ENCODE measurements around the gene CAMK2A. TPM values are rescaled to one million over a fixed set of nuclear protein-coding genes. Genes with fewer than 3 reads are reported as not detected.
A peak's percentile ranks its signal among the peaks of the same experiment; 100 is the strongest.

Gene CAMK2A
- polyA plus RNA-seq, 1 experiment: 0.37 TPM

DNA sequence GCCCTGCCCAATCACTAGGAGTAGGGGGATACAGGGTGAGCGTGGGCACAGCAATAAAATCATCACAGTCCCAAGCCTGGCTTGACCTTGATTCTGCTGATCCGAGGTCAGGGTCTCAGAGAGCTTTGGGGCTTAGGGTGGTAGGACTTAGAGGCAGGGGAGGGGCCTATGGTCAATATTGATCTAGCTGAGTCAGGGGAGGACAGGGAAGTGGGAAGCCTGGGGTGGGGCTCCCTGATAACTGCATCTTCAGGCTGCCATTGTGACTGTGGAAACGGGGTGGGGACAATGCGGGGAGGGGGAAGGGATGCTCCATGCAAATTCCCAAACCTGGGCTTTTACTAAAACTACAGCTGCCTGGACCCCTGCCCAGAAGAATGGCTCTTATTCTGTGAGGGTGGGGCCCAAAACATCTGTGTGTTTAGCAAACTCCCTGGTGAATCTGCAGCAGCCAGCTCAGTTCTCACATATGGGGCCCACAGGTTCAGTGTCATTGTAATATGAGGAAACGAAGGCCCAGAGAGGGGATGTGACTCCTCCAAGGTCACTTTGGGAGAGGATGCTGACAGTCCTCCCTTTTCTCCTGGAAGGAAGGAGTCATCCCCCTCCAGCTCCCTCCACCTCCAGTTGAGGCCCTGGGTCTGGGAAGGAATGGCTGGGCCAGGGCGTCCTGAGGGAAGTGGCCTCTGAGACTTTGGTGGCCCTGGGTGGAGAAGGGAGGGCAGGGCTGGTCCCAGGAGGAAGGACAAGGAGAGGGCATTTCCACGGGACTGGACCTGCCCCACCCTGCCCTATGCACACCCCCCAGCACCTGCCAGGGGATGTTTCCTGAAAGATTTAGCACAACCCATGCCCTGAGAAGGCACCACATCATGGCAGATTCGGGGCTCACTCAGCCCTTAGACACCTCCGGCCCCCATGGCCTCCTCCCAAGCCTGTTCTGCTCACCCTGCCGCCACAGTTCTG lies 73.3 kb downstream of the CAMK2A start:
- Histone ChIP-seq H3K9me3 (ENCODE audit: control insufficient read depth, insufficient read depth, low read length) (no peaks in the 10 kb centered on the region; the same call in 1 of the 2 replicates), H3K27me3 (ENCODE audit: control insufficient read depth, insufficient read depth, low read length) (no peaks in the 10 kb centered on the region), H3K4me3 (ENCODE audit: low read depth, low read length) (no peak overlapping the region), H3K27ac (ENCODE audit: low read depth, low read length) (no peak overlapping the region)
- CTCF ChIA-PET: interaction anchor here (0.9 to 6.4 kb wide), 4 partner anchors 10 to 382 kb away, joined by 4 to 59 read pairs (median 6); no protein-coding TSS in a partner anchor
- TF ChIP-seq, protein P1, sequence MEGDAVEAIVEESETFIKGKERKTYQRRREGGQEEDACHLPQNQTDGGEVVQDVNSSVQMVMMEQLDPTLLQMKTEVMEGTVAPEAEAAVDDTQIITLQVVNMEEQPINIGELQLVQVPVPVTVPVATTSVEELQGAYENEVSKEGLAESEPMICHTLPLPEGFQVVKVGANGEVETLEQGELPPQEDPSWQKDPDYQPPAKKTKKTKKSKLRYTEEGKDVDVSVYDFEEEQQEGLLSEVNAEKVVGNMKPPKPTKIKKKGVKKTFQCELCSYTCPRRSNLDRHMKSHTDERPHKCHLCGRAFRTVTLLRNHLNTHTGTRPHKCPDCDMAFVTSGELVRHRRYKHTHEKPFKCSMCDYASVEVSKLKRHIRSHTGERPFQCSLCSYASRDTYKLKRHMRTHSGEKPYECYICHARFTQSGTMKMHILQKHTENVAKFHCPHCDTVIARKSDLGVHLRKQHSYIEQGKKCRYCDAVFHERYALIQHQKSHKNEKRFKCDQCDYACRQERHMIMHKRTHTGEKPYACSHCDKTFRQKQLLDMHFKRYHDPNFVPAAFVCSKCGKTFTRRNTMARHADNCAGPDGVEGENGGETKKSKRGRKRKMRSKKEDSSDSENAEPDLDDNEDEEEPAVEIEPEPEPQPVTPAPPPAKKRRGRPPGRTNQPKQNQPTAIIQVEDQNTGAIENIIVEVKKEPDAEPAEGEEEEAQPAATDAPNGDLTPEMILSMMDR (IDR thresholded peaks at IDR 0.05; ENCODE audit: low read depth, low read length): no peak
- POLR2A ChIA-PET: interaction anchor here (1.3 kb wide), 1 partner anchor 91 kb away, joined by 3 read pairs; no protein-coding TSS in a partner anchor
- DNase-seq (ENCODE audit: low read depth, low spot score): no peak

DNA sequence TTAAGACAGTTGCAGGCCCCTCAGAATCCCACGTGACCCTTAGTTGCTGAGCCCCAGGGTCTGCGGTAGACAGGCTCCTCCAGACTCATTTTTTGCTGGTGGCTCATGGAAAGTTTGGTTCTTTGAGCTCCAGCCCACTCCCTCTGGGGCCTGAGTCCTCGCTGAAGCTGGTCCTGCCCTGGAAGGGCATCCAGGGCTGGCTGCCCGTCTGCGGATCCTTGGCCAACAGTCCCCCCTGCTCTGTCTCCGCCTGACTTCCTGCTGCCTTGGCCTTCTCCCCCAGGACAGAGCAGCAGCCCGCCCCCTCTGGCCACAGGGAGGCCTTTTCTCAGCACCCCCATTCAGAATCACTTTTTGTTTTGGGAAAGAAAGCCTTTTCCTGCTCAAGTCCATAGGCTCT lies 75.3 kb downstream of the CAMK2A start:
- Histone ChIP-seq H3K4me3 (ENCODE audit: low read depth, low read length) (no peak overlapping the region), H3K27me3 (ENCODE audit: control insufficient read depth, insufficient read depth, low read length) (no peaks in the 10 kb centered on the region), H3K9me3 (ENCODE audit: control insufficient read depth, insufficient read depth, low read length) (no peaks in the 10 kb centered on the region; the same call in 1 of the 2 replicates), H3K27ac (ENCODE audit: low read depth, low read length) (no peak overlapping the region)
- CTCF ChIA-PET: interaction anchor here (0.7 to 6.4 kb wide), 8 partner anchors 38 to 906 kb away, joined by 3 to 59 read pairs (median 3); partner anchors contain the start of gene RPS14
- TF ChIP-seq, protein P1 (IDR thresholded peaks at IDR 0.05; ENCODE audit: low read depth, low read length): peak; percentile 39
- DNase-seq (ENCODE audit: low read depth, low spot score): no peak
- POLR2A ChIA-PET: interaction anchor here (0.9 to 1.4 kb wide), 2 partner anchors 38 to 59 kb away, joined by 3 to 4 read pairs; partner anchors contain the start of gene PDGFRB

DNA sequence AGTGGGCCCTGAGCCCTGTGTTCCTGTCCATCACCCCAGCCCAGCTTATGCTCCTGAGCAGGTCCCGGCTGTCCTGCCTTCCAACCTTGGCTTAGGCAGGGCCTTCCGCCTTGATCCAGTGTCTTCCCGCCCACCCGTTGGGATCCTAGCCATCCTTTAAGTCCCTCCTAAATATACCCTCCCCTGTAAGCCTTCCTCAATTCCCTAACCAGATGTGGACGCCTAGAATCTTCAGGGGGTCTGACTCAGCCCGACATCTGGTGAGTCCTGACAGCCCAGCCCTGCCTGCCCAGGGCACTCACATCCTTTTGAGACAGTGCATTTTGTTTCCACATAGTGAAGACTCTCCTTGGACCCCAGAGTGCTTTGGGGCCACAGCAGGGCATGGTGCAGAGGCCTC lies 76.0 kb downstream of the CAMK2A start:
- CTCF ChIA-PET: interaction anchor here (1.2 to 6.4 kb wide), 3 partner anchors 38 to 83 kb away, joined by 3 to 59 read pairs (median 5); no protein-coding TSS in a partner anchor
- H3K27ac ChIP-seq (ENCODE audit: low read depth, low read length): no peak overlapping the region

DNA sequence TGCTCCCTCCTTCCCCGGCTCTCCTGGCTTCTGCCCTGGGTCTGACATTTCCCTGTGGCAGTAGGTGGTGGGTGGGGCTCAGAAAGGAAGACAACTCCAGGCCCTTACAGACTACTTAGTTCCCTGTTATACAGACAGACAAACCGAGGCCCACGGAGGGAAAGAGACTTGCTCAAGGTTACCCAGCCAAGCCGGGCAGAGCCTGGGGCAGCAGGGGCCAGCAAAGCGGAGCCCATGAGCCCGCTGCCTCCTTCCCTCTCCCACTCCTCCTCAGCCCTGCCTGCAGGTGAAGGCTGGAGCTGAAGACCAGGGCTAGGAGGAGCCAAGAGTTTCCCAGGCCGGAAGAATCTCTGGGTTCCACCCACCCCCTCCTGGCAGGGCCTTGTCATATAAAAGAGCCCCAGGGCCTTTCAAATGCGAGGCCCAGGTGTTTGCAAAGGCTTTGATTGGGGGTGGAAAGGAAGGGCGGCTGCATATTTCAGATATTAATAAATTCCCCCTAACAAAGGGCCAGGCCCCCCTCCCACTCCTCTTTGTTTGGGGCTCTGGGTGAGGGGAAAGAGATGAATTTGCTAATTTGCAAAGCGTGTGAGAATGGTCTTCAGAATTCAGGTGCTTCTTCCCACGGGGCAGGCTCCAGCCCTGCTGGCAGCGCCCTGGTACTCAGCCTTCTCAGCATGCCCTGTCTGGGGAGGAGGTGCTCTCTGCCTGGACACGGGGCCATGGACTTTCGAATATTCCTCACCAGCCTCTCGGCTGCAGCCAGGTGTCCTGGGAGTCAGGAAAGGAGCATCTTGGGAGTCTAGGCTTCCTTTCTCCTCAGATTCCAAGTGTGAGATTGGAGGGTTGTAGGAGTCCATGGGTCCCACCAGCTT lies 78.2 kb downstream of the CAMK2A start:
- TF ChIP-seq, protein P1 (IDR thresholded peaks at IDR 0.05; ENCODE audit: low read depth, low read length): no peak
- DNase-seq (ENCODE audit: low read depth, low spot score): no peak
- no peak overlapping the region for H3K27ac ChIP-seq (ENCODE audit: low read depth, low read length)
- no peaks in the 10 kb centered on the region; the same call in 1 of the 2 replicates for H3K9me3 ChIP-seq (ENCODE audit: control insufficient read depth, insufficient read depth, low read length)
- ChIA-PET POLR2A (no interaction called here), CTCF (interaction anchor here (1.0 to 1.1 kb wide), 3 partner anchors 49 to 220 kb away, joined by 3 read pairs; no protein-coding TSS in a partner anchor)
- no peaks in the 10 kb centered on the region for H3K27me3 ChIP-seq (ENCODE audit: control insufficient read depth, insufficient read depth, low read length)
- no peak overlapping the region for H3K4me3 ChIP-seq (ENCODE audit: low read depth, low read length)

More for the DNA sequence above, 76.0 kb downstream of the CAMK2A start:
- H3K4me3 ChIP-seq (ENCODE audit: low read depth, low read length): no peak overlapping the region
- POLR2A ChIA-PET: interaction anchor here (0.9 kb wide), 1 partner anchor 37 kb away, joined by 3 read pairs; no protein-coding TSS in a partner anchor
- no peaks in the 10 kb centered on the region; the same call in 1 of the 2 replicates for H3K9me3 ChIP-seq (ENCODE audit: control insufficient read depth, insufficient read depth, low read length)
- H3K27me3 ChIP-seq (ENCODE audit: control insufficient read depth, insufficient read depth, low read length): no peaks in the 10 kb centered on the region
- TF ChIP-seq, protein P1 (IDR thresholded peaks at IDR 0.05; ENCODE audit: low read depth, low read length): no peak
- no peak for DNase-seq (ENCODE audit: low read depth, low spot score)

Measured in AG04450 (cell line).